Measurements from ENCODE around the gene PPFIA4.

GRCh38 chr1:203049576-203050180, 23.4 kb downstream of the PPFIA4 start:
- no peak for TF ChIP-seq EZH2 (IDR thresholded peaks at IDR 0.05; ENCODE audit: borderline replicate concordance, low read depth, low read length, poor library complexity, severe bottlenecking)
- TF ChIP-seq, protein P1, sequence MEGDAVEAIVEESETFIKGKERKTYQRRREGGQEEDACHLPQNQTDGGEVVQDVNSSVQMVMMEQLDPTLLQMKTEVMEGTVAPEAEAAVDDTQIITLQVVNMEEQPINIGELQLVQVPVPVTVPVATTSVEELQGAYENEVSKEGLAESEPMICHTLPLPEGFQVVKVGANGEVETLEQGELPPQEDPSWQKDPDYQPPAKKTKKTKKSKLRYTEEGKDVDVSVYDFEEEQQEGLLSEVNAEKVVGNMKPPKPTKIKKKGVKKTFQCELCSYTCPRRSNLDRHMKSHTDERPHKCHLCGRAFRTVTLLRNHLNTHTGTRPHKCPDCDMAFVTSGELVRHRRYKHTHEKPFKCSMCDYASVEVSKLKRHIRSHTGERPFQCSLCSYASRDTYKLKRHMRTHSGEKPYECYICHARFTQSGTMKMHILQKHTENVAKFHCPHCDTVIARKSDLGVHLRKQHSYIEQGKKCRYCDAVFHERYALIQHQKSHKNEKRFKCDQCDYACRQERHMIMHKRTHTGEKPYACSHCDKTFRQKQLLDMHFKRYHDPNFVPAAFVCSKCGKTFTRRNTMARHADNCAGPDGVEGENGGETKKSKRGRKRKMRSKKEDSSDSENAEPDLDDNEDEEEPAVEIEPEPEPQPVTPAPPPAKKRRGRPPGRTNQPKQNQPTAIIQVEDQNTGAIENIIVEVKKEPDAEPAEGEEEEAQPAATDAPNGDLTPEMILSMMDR (conservative IDR thresholded peaks at IDR 0.05; ENCODE audit: low read depth, low read length) = no peak

Measured in A673 (cell line).